SH-SY5Y (cell line): Measurements from ENCODE around the gene AASS.

Experiments
- GATA2 ChIP-seq: IDR thresholded peaks from 2 replicates; pipeline ENCODE4 v1.6.1; 2011; ENCODE audit warnings: mild to moderate bottlenecking, low read depth, low read length
- GATA3 ChIP-seq: IDR thresholded peaks from 2 replicates; pipeline ENCODE4 v1.6.1; 2011; ENCODE audit warnings: low read depth, mild to moderate bottlenecking, low read length, moderate library complexity

DNA sequence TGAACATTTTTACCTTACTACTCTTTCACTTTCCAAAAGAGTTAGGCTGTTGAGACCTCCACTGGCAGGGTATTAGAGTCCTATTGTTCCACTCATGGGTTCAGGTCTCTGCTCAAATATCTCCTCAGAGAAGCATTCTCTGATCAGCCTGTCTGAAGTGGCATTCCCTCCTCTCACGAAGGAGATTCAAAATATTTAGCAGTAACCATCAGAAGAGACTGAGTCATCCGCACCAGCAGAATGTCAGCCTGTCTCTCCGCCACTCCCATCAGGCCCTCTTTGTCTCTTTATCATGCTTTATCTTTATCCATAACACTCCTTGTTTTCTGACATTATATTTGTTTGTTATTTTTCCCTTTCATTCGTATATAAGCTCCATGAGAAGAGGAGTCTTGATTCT is 79.1 kb downstream of the AASS start:
- TF ChIP-seq GATA3 (no peak), GATA2 (no peak)
